H9 (cell line): ENCODE measurements around the gene CHST13. TPM values are rescaled to one million over a fixed set of nuclear protein-coding genes. Genes with fewer than 3 reads are reported as not detected.
A peak's percentile ranks its signal among the peaks of the same experiment; 100 is the strongest.

Experiments used
- DNase-seq: peaks from one replicate; pipeline ENCODE4 v3.0.0-alpha.2; 2017
- H2AFZ ChIP-seq: one replicate; pipeline ENCODE4 v1.6.1; 2013; ENCODE audit warnings: mild to moderate bottlenecking, low read length, control low read depth, moderate library complexity
- H2AK5ac ChIP-seq: 2 replicates; pipeline ENCODE4 v1.6.1; 2013; ENCODE audit warnings: low read length, control low read depth, mixed read lengths; ENCODE audit not compliant: insufficient read length
- H2BK120ac ChIP-seq: one replicate; pipeline ENCODE4 v1.6.1; 2013; ENCODE audit warnings: low read depth, mild to moderate bottlenecking, low read length, control low read depth, inconsistent platforms; ENCODE audit not compliant: poor library complexity, severe bottlenecking
- H2BK12ac ChIP-seq: 2 replicates; pipeline ENCODE4 v1.6.1; 2013; ENCODE audit warnings: low read length, control low read depth, mixed read lengths, low read depth; ENCODE audit not compliant: insufficient read length
- H2BK15ac ChIP-seq: 2 replicates; pipeline ENCODE4 v1.6.1; 2013; ENCODE audit warnings: low read depth, low read length, control low read depth
- H2BK20ac ChIP-seq: one replicate; pipeline ENCODE4 v1.6.1; 2013; ENCODE audit warnings: low read depth, mild to moderate bottlenecking, low read length, control low read depth, inconsistent platforms; ENCODE audit not compliant: poor library complexity, severe bottlenecking
- H2BK5ac ChIP-seq: 2 replicates; pipeline ENCODE4 v1.6.1; 2013; ENCODE audit warnings: low read length, control low read depth, mixed read lengths; ENCODE audit not compliant: insufficient read length
- H3K14ac ChIP-seq: 2 replicates; pipeline ENCODE4 v1.6.1; 2013; ENCODE audit warnings: low read length, control low read depth; ENCODE audit not compliant: insufficient read depth
- H3K18ac ChIP-seq: 2 replicates; pipeline ENCODE4 v1.6.1; 2013; ENCODE audit warnings: low read depth, mild to moderate bottlenecking, mixed read lengths, low read length, control low read depth; ENCODE audit not compliant: insufficient read length
- H3K23ac ChIP-seq: 2 replicates; pipeline ENCODE4 v1.6.1; 2013; ENCODE audit warnings: low read length, control low read depth, mixed read lengths, low read depth; ENCODE audit not compliant: insufficient read length
- H3K23me2 ChIP-seq: 2 replicates; pipeline ENCODE4 v1.6.1; 2013; ENCODE audit warnings: low read depth, mild to moderate bottlenecking, mixed read lengths, low read length, control low read depth; ENCODE audit not compliant: insufficient read length, poor library complexity, severe bottlenecking
- H3K27ac ChIP-seq: 2 replicates; pipeline ENCODE4 v1.5.1; 2013; ENCODE audit warnings: low read length, control low read depth, mixed read lengths, low read depth; ENCODE audit not compliant: insufficient read length
- H3K27me3 ChIP-seq: 2 replicates; pipeline ENCODE4 v1.6.1; 2013; ENCODE audit warnings: low read length, control low read depth, inconsistent platforms; ENCODE audit not compliant: insufficient read depth
- H3K4ac ChIP-seq: 2 replicates; pipeline ENCODE4 v1.6.1; 2013; ENCODE audit warnings: low read depth, mild to moderate bottlenecking, control low read depth, inconsistent platforms, low read length, moderate library complexity
- H3K4me1 ChIP-seq: 2 replicates; pipeline ENCODE4 v1.6.1; 2013; ENCODE audit warnings: low read length, control low read depth, inconsistent platforms; ENCODE audit not compliant: insufficient read depth
- H3K4me2 ChIP-seq: 2 replicates; pipeline ENCODE4 v1.6.1; 2013; ENCODE audit warnings: low read length, control low read depth, mixed read lengths; ENCODE audit not compliant: insufficient read length, insufficient read depth
- H3K56ac ChIP-seq: 2 replicates; pipeline ENCODE4 v1.6.1; 2013; ENCODE audit warnings: low read depth, mild to moderate bottlenecking, mixed read lengths, low read length, control low read depth; ENCODE audit not compliant: insufficient read length
- H3K79me1 ChIP-seq: 2 replicates; pipeline ENCODE4 v1.6.1; 2013; ENCODE audit warnings: low read depth, mild to moderate bottlenecking, moderate library complexity, low read length, control low read depth, inconsistent platforms; ENCODE audit not compliant: insufficient read depth, poor library complexity, severe bottlenecking
- H3K79me2 ChIP-seq: 2 replicates; pipeline ENCODE4 v1.6.1; 2013; ENCODE audit warnings: low read length, control low read depth, inconsistent platforms; ENCODE audit not compliant: insufficient read depth
- H3K9ac ChIP-seq: 2 replicates; pipeline ENCODE4 v1.6.1; 2013; ENCODE audit warnings: low read length, control low read depth, mixed read lengths; ENCODE audit not compliant: insufficient read length; ENCODE audit errors: extremely low read depth
- H3K9me3 ChIP-seq: one replicate; pipeline ENCODE4 v1.6.1; 2013; ENCODE audit warnings: low read depth, low read length, inconsistent platforms; ENCODE audit not compliant: control insufficient read depth
- H3T11ph ChIP-seq: one replicate; pipeline ENCODE4 v1.6.1; 2013; ENCODE audit warnings: mild to moderate bottlenecking, low read length, control low read depth, inconsistent platforms
- H4K20me1 ChIP-seq: one replicate; pipeline ENCODE4 v1.6.1; 2013; ENCODE audit not compliant: control insufficient read depth, insufficient read length, insufficient read depth
- H4K5ac ChIP-seq: 2 replicates; pipeline ENCODE4 v1.6.1; 2013; ENCODE audit warnings: low read depth, mild to moderate bottlenecking, mixed read lengths, low read length, control low read depth; ENCODE audit not compliant: insufficient read length
- H4K8ac ChIP-seq: replicated peaks from 2 replicates; pipeline ENCODE4 v1.6.1; 2013; ENCODE audit warnings: low read length, control low read depth, mixed read lengths, low read depth; ENCODE audit not compliant: insufficient read length
- H4K91ac ChIP-seq: 2 replicates; pipeline ENCODE4 v1.6.1; 2013; ENCODE audit warnings: low read depth, mild to moderate bottlenecking, moderate library complexity, mixed read lengths, low read length, control low read depth; ENCODE audit not compliant: insufficient read length
- H3K27ac Mint-ChIP-seq, 3 experiments: 2 replicates in 2 of 3; 3 replicates in 1 of 3; pipeline ENCODE4 v1.8.0; 2020 to 2021; ENCODE audit warnings: mixed read lengths in 3 of 3, mild to moderate bottlenecking in 1 of 3, moderate library complexity in 1 of 3
- H3K27me3 Mint-ChIP-seq: 2 replicates; pipeline ENCODE4 v1.8.0; 2021; ENCODE audit warnings: low read depth, mild to moderate bottlenecking, moderate library complexity, mixed read lengths
- H3K36me3 Mint-ChIP-seq, 3 experiments: 2 replicates in 2 of 3; 3 replicates in 1 of 3; pipeline ENCODE4 v1.8.0; 2020 to 2021; ENCODE audit warnings: low read depth in 3 of 3, mixed read lengths in 3 of 3; ENCODE audit not compliant: insufficient read depth in 1 of 3
- H3K4me1 Mint-ChIP-seq, 2 experiments: 2 replicates each; pipeline ENCODE4 v1.8.0; 2020; ENCODE audit warnings: mixed read lengths in 2 of 2
- H3K4me3 Mint-ChIP-seq, 2 experiments: 2 replicates in 1 of 2; 3 replicates in 1 of 2; pipeline ENCODE4 v1.8.0; 2020 to 2021; ENCODE audit warnings: mild to moderate bottlenecking in 2 of 2, mixed read lengths in 2 of 2, moderate library complexity in 1 of 2
- H3K9me3 Mint-ChIP-seq, 2 experiments: 2 replicates in 1 of 2; 3 replicates in 1 of 2; pipeline ENCODE4 v1.8.0; 2020; ENCODE audit warnings: mild to moderate bottlenecking in 2 of 2, mixed read lengths in 2 of 2, moderate library complexity in 1 of 2
- WGBS: extraction: QIAGEN DNeasy Blood & Tissue Kit; methylation state at CpG from one replicate; pipeline ENCODE4 v1.1.7; 2013; ENCODE audit warnings: missing lambda C conversion rate, low lambda C conversion rate, mixed read lengths; ENCODE audit not compliant: insufficient read length; ENCODE audit errors: extremely low coverage; 5-methylcytosine and 5-hydroxymethylcytosine counted together
- total RNA-seq: library from RNA; stranded (reverse); gene quantifications from 2 replicates; pipeline ENCODE4 v1.2.1, GENCODE V29; 2021
- TF ChIP-seq, protein P1 (sequence below): fragments of 200-600 bp; sonication (generic); conservative IDR thresholded peaks from 3 replicates; pipeline ENCODE4 v1.8.0; 2021; ENCODE audit warnings: antibody characterized with exemption, mild to moderate bottlenecking

Gene CHST13
- total RNA-seq, 1 experiment from 2014 or later = 0.85 TPM

DNA sequence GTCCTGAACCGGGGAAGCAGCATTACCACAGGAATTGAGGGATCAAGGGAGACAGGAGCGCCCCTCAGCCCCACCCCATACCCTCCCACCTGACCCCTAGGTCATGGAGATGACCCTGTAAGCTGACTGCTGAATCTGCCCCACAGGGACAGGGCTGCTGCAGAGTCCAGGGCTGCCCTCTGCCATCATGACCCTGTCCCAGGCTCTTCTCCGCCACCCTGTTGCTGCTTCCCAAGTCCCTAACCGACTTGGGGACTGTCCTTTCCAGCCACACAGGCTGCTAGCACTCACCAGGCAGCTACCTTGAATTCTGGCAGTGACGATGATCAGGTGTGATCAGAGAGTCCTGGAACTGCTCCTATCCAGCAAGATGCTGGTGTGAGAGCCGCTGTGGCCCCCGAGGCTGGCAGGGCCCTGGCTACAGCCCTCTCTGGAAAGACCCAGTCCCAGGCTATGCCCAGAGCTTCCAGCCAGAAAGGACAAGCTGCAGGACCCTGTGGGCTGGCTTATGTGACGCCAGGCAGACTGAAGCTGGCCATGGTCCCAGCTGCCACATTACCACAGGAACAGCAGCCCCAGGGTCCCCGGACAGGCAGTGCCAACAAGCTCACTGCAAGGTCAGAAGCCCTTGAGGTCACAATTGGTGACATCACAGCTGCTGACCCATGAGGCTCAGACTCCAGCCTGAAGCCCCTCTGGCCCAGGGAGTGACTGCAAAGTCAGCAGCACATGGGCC lies 34.5 kb downstream of the CHST13 start, which contains the start of gene C3orf22:
Gene C3orf22 (minus strand): TSS at position 597 of the 736 bp plus-strand sequence. CDS start 5,542 bp downstream, outside the sequence.
- no peaks in the 10 kb centered on the region for H3K36me3 Mint-ChIP-seq

More for the DNA sequence above, 34.5 kb downstream of the CHST13 start, which contains the start of gene C3orf22:
- no peak within 1 kb of the TSS for H2AFZ ChIP-seq
- H3K4me3 Mint-ChIP-seq = no peak within 1 kb of the TSS
- no peak within 1 kb of the TSS; a peak in 1 of 7 replicates for H3K27ac Mint-ChIP-seq
- H3T11ph ChIP-seq = no peak within 1 kb of the TSS
- no peaks in the 10 kb centered on the region; the same call in none of the 2 replicates for H3K27me3 Mint-ChIP-seq
- H3K9ac ChIP-seq = no peak within 1 kb of the TSS
- H2AK5ac ChIP-seq = no peak within 1 kb of the TSS
- peaks cover 0 to 4% of the 10 kb centered on the region in 2 experiments; a peak in 2 of 5 replicates for H3K9me3 Mint-ChIP-seq
- no peaks in the 10 kb centered on the region for H3K23me2 ChIP-seq
- no peaks in the 10 kb centered on the region for H3K27me3 ChIP-seq
- no peak within 1 kb of the TSS for H2BK15ac ChIP-seq
- no peak within 1 kb of the TSS for H2BK5ac ChIP-seq
- H3K79me2 ChIP-seq = no peaks in the 10 kb centered on the region
- H2BK120ac ChIP-seq = no peak within 1 kb of the TSS
- H2BK12ac ChIP-seq = no peak within 1 kb of the TSS
- no CpG with 5 or more reads among the region's 9 CpGs for WGBS
- H4K8ac ChIP-seq = no peak within 1 kb of the TSS
- no peak within 1 kb of the TSS for H4K91ac ChIP-seq
- H3K56ac ChIP-seq = no peak within 1 kb of the TSS
- H4K5ac ChIP-seq = no peak within 1 kb of the TSS
- no peak within 1 kb of the TSS for H3K14ac ChIP-seq
- H3K4me1 ChIP-seq = no peaks in the 10 kb centered on the region
- H3K4me1 Mint-ChIP-seq = peaks cover 3 to 4% of the 10 kb centered on the region in 2 experiments; a peak in 2 of 4 replicates
- H3K23ac ChIP-seq = no peak within 1 kb of the TSS
- TF ChIP-seq, protein P1, sequence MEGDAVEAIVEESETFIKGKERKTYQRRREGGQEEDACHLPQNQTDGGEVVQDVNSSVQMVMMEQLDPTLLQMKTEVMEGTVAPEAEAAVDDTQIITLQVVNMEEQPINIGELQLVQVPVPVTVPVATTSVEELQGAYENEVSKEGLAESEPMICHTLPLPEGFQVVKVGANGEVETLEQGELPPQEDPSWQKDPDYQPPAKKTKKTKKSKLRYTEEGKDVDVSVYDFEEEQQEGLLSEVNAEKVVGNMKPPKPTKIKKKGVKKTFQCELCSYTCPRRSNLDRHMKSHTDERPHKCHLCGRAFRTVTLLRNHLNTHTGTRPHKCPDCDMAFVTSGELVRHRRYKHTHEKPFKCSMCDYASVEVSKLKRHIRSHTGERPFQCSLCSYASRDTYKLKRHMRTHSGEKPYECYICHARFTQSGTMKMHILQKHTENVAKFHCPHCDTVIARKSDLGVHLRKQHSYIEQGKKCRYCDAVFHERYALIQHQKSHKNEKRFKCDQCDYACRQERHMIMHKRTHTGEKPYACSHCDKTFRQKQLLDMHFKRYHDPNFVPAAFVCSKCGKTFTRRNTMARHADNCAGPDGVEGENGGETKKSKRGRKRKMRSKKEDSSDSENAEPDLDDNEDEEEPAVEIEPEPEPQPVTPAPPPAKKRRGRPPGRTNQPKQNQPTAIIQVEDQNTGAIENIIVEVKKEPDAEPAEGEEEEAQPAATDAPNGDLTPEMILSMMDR = no peak
- H3K9me3 ChIP-seq = no peaks in the 10 kb centered on the region
- no peaks in the 10 kb centered on the region for H4K20me1 ChIP-seq
- DNase-seq = peak; percentile 24
- H3K27ac ChIP-seq = no peak within 1 kb of the TSS
- no peak within 1 kb of the TSS for H2BK20ac ChIP-seq
- no peak within 1 kb of the TSS for H3K4me2 ChIP-seq
- H3K79me1 ChIP-seq = no peaks in the 10 kb centered on the region
- H3K18ac ChIP-seq = no peak within 1 kb of the TSS
- H3K4ac ChIP-seq = no peak within 1 kb of the TSS
